GM18517 (cell line): ENCODE measurements around the gene MEIOC.
A peak's percentile ranks its signal among the peaks of the same experiment; 100 is the strongest.
"Not testable (repeated sequence)": the region's sequence is repeated elsewhere in the genome, so short reads cannot be mapped to it uniquely, and the experiment has no call there.

Source experiments
- ATAC-seq: cut with Tn5 transposase; IDR thresholded peaks from one replicate; pipeline ENCODE4 v1.9.1; 2021; ENCODE audit warnings: mild to moderate bottlenecking, moderate library complexity; ENCODE audit not compliant: unreplicated experiment

The MEIOC gene

DNA sequence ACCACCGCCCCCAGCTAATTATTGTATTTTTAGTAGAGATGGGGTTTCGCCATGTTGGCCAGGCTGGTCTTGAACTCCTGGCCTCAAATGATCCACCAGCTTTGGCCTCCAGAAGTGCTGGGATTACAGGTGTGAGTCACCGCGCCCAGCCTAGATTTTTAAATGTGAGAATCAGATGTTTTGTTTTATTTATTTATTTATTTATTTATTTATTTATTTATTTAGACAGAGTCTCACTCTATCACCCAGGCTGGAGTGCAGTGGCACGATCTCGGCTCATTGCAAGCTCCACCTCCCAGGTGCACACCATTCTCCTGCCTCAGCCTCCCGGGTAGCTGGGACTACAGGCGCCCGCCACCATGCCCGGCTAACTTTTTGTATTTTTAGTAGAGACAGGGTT, 44.0 kb downstream of the MEIOC start:
- not testable (repeated sequence) for ATAC-seq

DNA sequence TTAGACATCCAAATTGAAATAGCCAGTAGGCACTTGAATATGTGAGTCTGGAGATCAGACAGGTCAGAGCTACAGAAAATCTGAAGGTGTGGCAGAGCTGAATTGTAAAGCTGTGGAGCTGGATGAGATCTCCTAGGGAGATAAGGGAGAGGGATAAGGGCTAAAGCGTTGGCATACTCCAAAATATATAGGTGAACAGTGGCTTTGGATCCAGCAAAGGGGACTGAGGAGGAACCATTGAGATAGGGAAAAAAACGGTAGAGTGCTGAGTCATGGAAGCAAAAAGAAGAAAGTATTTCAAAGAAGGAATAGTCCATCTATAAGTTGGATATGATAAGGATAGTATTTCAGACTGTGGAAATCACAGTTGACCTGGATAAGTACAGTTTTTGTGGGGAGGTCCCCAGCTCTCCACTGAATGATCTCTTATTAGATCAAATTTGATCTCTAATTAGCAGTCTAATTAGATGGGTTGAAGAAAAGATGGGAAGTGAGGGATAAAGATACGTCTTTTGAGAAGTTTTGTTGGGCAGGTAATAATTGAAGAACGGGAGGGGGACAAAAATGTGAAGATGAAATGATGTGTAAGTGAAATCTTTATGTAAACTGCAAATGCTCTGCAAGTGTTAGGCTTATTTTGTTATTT, 51.6 kb downstream of the MEIOC start:
- ATAC-seq, result no peak

DNA sequence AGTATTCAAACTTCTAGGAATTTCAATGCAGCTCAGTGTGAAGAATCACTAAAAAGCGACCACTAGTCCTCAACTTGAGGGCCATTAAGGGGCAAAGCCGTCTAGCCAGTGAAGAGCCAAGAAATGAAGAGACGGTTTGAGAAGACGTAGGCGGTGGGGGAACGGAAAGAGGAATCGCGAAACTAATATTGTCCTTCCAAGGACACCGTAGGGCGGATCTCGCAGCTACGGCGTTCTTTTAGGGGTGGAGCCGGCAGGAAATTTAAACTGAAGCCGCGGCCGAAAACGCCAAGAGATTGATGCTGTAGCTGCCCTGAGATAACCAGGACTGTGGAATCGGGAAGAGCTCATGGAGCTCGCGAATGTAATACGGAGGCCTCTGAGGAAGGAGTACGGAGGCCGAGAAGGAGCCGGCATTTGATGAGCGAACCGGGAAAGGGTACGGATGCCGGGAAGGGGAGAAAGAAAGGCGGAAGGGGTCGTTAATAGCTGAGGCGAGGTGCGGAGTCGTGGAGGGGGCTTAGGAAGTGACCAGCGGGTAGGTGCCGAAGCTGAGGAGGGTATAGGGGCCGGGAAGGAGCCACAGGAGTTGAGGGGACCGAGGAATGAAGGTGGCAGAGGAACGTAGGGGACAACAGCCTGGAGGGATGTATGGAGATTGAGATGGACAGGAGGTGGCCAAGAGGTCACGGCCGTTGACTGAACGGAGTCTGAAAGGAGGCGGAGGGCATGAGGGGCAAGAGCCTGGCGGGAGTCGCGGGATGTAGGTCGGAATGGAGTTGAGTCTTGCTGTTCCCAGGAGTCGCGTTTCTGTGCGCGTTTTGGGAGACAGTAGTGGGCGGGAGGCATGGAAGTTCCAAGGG, 52.4 kb downstream of the MEIOC start, which contains the start of gene DBF4B:
TSS of gene DBF4B (plus strand) at position 265 of the 863 bp plus-strand sequence. CDS start at position 421, 156 bp downstream.
- peak; percentile 65 for ATAC-seq

DNA sequence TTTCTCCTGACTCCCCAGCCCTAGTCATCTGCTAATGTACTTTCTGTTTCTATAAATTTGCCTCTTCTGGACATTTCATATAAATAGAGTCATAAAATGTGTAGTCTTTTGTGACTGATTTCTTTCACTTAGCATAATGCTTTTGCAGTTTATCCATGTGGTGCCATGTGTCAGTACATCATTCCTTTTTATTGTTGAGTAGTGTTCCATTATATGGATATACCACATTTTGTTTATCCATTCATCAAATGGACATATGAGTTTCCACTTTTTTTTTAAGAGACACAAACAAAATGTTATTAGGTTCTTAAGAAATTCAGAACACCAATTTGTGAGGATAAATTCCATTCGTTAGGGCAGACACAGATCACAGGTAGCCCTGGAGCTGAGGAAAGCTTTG, 63.2 kb downstream of the MEIOC start:
- ATAC-seq, result no peak

DNA sequence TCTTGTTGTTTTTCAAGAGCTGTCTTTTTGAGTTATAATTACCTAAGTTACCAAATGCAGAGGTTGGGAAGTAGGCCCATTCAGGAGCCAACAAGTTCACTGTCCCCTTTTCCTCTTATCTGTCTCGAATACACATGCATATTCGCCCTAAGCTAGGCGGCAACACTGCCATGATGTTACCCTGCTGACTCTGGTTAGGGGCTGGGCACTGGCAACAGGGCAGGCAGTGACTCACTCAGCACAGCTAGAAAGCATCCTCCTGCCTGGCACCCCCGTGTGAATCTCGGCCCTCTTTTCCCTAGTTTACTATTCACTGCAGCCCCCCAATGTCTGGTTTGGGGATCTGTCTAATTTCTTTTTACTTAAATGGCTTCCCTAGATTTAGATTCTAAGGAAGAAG, 66.0 kb downstream of the MEIOC start:
- no peak for ATAC-seq
